ENCODE data around the gene MAMDC4. TPM values are rescaled to one million over a fixed set of nuclear protein-coding genes. Genes with fewer than 3 reads are reported as not detected.

MAMDC4 gene
- total and polyA plus RNA-seq, 2 of the 13 experiments (the other 11 are each of a cell fraction or from before 2014, with no cell fraction given) = 6.0 to 6.8 TPM

- TF ChIP-seq TCF12 (IDR thresholded peaks at IDR 0.05) (no peak), TCF12 (CRISPR knock-in tag; IDR thresholded peaks at IDR 0.05) (no peak), ZNF567 (CRISPR knock-in tag; IDR thresholded peaks at IDR 0.05; ENCODE audit: borderline replicate concordance) (no peak; the same call in 1 of the 2 replicates), RBM22 (optimal IDR thresholded peaks at IDR 0.05; ENCODE audit: low read length) (no peak), MYPOP (CRISPR knock-in tag; IDR thresholded peaks at IDR 0.05) (0 out of 2 replicates have a peak, but pooled peaks have one; percentile 46), PHF21A (CRISPR knock-in tag; IDR thresholded peaks at IDR 0.05) (no peak; the same call in 1 of the 2 replicates), CENPX (CRISPR knock-in tag; IDR thresholded peaks at IDR 0.05) (no peak), ARNTL (CRISPR knock-in tag; IDR thresholded peaks at IDR 0.05) (0 out of 2 replicates have a peak, but pooled peaks have one; percentile 25), ZNF562 (CRISPR knock-in tag; IDR thresholded peaks at IDR 0.05; ENCODE audit: borderline replicate concordance) (no peak), ZNF335 (CRISPR knock-in tag; IDR thresholded peaks at IDR 0.05) (no peak), ZNF33B (CRISPR knock-in tag; IDR thresholded peaks at IDR 0.05) (peak; percentile 65; the same call in 1 of the 2 replicates), RAD21 (CRISPR knock-in tag; IDR thresholded peaks at IDR 0.05) (no peak), ZNF274 (CRISPR knock-in tag; IDR thresholded peaks at IDR 0.05) (no peak), ZNF546 (CRISPR knock-in tag; conservative IDR thresholded peaks at IDR 0.05) (no peak), ZNF138 (CRISPR knock-in tag; IDR thresholded peaks at IDR 0.05; ENCODE audit: low read depth) (no peak), ZNF256 (CRISPR knock-in tag; conservative IDR thresholded peaks at IDR 0.05) (0 out of 2 replicates have a peak, but pooled peaks have one; percentile 49)
- TF ChIP-seq, protein P1, sequence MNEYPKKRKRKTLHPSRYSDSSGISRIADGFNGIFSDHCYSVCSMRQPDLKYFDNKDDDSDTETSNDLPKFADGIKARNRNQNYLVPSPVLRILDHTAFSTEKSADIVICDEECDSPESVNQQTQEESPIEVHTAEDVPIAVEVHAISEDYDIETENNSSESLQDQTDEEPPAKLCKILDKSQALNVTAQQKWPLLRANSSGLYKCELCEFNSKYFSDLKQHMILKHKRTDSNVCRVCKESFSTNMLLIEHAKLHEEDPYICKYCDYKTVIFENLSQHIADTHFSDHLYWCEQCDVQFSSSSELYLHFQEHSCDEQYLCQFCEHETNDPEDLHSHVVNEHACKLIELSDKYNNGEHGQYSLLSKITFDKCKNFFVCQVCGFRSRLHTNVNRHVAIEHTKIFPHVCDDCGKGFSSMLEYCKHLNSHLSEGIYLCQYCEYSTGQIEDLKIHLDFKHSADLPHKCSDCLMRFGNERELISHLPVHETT (CRISPR knock-in tag; conservative IDR thresholded peaks at IDR 0.05) = no peak
- TF ChIP-seq, protein P2, sequence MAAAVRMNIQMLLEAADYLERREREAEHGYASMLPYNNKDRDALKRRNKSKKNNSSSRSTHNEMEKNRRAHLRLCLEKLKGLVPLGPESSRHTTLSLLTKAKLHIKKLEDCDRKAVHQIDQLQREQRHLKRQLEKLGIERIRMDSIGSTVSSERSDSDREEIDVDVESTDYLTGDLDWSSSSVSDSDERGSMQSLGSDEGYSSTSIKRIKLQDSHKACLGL (CRISPR knock-in tag; IDR thresholded peaks at IDR 0.05) = no peak; the same call in 1 of the 2 replicates
- TF ChIP-seq, protein P3, sequence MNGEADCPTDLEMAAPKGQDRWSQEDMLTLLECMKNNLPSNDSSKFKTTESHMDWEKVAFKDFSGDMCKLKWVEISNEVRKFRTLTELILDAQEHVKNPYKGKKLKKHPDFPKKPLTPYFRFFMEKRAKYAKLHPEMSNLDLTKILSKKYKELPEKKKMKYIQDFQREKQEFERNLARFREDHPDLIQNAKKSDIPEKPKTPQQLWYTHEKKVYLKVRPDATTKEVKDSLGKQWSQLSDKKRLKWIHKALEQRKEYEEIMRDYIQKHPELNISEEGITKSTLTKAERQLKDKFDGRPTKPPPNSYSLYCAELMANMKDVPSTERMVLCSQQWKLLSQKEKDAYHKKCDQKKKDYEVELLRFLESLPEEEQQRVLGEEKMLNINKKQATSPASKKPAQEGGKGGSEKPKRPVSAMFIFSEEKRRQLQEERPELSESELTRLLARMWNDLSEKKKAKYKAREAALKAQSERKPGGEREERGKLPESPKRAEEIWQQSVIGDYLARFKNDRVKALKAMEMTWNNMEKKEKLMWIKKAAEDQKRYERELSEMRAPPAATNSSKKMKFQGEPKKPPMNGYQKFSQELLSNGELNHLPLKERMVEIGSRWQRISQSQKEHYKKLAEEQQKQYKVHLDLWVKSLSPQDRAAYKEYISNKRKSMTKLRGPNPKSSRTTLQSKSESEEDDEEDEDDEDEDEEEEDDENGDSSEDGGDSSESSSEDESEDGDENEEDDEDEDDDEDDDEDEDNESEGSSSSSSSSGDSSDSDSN (CRISPR knock-in tag; IDR thresholded peaks at IDR 0.05) = peak; percentile 44; the same call in 1 of the 2 replicates
- TF ChIP-seq, protein P4, sequence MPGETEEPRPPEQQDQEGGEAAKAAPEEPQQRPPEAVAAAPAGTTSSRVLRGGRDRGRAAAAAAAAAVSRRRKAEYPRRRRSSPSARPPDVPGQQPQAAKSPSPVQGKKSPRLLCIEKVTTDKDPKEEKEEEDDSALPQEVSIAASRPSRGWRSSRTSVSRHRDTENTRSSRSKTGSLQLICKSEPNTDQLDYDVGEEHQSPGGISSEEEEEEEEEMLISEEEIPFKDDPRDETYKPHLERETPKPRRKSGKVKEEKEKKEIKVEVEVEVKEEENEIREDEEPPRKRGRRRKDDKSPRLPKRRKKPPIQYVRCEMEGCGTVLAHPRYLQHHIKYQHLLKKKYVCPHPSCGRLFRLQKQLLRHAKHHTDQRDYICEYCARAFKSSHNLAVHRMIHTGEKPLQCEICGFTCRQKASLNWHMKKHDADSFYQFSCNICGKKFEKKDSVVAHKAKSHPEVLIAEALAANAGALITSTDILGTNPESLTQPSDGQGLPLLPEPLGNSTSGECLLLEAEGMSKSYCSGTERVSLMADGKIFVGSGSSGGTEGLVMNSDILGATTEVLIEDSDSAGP (CRISPR knock-in tag; IDR thresholded peaks at IDR 0.05; ENCODE audit: borderline replicate concordance) = peak; percentile 25; the same call in 1 of the 2 replicates
Observed at GRCh38 chr9:136886610-136887597, 34.8 kb downstream of the MAMDC4 start (continued).
